ENCODE measurements around the gene ADPRM.

GRCh38 chr17:10757067-10757466 lies 59.7 kb downstream of the ADPRM start:
- no peak for TF ChIP-seq EZH2 (optimal IDR thresholded peaks at IDR 0.05; ENCODE audit: low read depth, low read length)
- TF ChIP-seq, protein P1, sequence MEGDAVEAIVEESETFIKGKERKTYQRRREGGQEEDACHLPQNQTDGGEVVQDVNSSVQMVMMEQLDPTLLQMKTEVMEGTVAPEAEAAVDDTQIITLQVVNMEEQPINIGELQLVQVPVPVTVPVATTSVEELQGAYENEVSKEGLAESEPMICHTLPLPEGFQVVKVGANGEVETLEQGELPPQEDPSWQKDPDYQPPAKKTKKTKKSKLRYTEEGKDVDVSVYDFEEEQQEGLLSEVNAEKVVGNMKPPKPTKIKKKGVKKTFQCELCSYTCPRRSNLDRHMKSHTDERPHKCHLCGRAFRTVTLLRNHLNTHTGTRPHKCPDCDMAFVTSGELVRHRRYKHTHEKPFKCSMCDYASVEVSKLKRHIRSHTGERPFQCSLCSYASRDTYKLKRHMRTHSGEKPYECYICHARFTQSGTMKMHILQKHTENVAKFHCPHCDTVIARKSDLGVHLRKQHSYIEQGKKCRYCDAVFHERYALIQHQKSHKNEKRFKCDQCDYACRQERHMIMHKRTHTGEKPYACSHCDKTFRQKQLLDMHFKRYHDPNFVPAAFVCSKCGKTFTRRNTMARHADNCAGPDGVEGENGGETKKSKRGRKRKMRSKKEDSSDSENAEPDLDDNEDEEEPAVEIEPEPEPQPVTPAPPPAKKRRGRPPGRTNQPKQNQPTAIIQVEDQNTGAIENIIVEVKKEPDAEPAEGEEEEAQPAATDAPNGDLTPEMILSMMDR (IDR thresholded peaks at IDR 0.05; ENCODE audit: low read length), result no peak
